ENCODE measurements around the gene GNG7.

DNA sequence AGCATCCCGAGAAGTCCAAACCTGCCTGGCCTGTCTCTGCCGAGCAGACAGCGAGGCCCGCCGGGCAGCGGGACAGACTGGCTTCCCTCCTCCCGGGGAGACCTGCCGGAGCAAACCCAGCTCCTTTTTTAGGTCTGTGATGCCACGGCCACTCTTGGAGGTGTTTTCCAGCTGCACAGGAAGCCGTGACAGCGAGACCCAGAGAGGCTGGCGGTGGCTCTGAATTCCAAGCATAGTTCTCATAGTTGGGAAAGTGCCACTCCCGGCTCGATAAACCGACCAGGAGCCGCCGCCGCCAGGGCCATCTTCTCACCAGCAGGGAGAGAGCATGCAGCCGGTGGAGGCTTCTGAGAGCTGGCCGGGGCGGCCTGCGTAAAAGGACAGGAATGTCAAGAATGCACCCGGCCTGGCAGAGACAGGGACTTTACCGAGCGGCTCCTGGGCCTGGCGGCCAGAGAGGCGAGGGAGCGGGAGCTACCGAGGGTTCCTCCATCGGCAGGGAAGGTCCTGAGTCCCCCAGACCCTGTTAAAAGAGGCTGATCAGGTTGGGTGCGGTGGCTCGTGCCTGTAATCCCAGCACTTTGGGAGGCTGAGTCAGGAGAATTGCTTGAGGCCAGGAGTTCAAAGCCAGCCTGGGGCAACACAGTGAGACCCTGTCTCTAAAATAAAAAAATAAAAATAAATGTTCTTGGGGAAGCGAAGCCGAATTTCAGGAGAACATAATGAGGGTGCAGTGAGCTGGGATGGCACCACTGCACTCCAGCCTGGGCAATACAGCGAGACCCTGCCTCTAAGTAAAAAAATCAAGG, 161.6 kb downstream of the GNG7 start:
- TF ChIP-seq POLR2AphosphoS5 (IDR thresholded peaks at IDR 0.05; ENCODE audit: low read depth, low read length) (no peak), POLR2A (IDR thresholded peaks at IDR 0.05; ENCODE audit: low read depth, low read length) (no peak)
